Skeletal muscle tissue (tissue), 4 donors: Measurements from ENCODE around the gene SPANXN1. TPM values are rescaled to one million over a fixed set of nuclear protein-coding genes. Genes with fewer than 3 reads are reported as not detected.
"Not testable (repeated sequence)": the region's sequence is repeated elsewhere in the genome, so short reads cannot be mapped to it uniquely, and the experiment has no call there.

Experiments
- H3K27ac ChIP-seq: one replicate; pipeline ENCODE4 v1.7.0; 2013; ENCODE audit warnings: mild to moderate bottlenecking, low read depth, low read length, inconsistent platforms
- H3K27me3 ChIP-seq, 3 donors: one replicate each; pipeline ENCODE4 v1.7.0; 2013; ENCODE audit warnings: low read length in 3 of 3; ENCODE audit not compliant: control insufficient read depth in 3 of 3, insufficient read depth in 3 of 3
- H3K36me3 ChIP-seq, 3 donors: one replicate each; pipeline ENCODE4 v1.7.0; 2013; ENCODE audit warnings: low read length in 3 of 3; ENCODE audit not compliant: control insufficient read depth in 3 of 3, insufficient read depth in 3 of 3
- H3K4me1 ChIP-seq, 3 donors: one replicate each; pipeline ENCODE4 v1.7.0; 2013; ENCODE audit warnings: low read length in 3 of 3, mild to moderate bottlenecking in 3 of 3; ENCODE audit not compliant: control insufficient read depth in 3 of 3, insufficient read depth in 3 of 3
- H3K4me3 ChIP-seq, 3 donors: one replicate each; pipeline ENCODE4 v1.7.0; 2013; ENCODE audit warnings: low read length in 3 of 3
- H3K9ac ChIP-seq, 3 donors: one replicate each; pipeline ENCODE4 v1.7.0; 2013; ENCODE audit warnings: low read length in 3 of 3, mild to moderate bottlenecking in 3 of 3, moderate library complexity in 2 of 3, low read depth in 1 of 3
- H3K9me3 ChIP-seq, 3 donors: one replicate each; pipeline ENCODE4 v1.7.0; 2013; ENCODE audit warnings: low read length in 3 of 3; ENCODE audit not compliant: control insufficient read depth in 3 of 3
- total RNA-seq: library from RNA; depleted of rRNA; stranded (reverse); fragments of >200 nt; gene quantifications from one replicate; pipeline ENCODE4 v1.2.3, GENCODE V29; 2014
- donor health status: Osteomylitis.

The SPANXN1 gene
- total RNA-seq = not detected

- not testable (repeated sequence) for H3K9ac ChIP-seq
Measured at GRCh38 chrX:145247203-145247602, at the start of gene SPANXN1. Gene SPANXN1, plus strand, starts transcription at chrX:145247503. Its CDS starts 84 bp downstream, at chrX:145247587.

GRCh38 chrX:145199078-145199477 lies 48.2 kb upstream of the SPANXN1 start:
- Histone ChIP-seq H3K9ac (no peak overlapping the region), H3K27ac (no peak overlapping the region), H3K36me3 (no peaks in the 10 kb centered on the region), H3K4me1 (no peaks in the 10 kb centered on the region), H3K4me3 (no peak overlapping the region), H3K9me3 (no peaks in the 10 kb centered on the region), H3K27me3 (no peaks in the 10 kb centered on the region)

More at GRCh38 chrX:145247203-145247602, at the start of gene SPANXN1:
- not testable (repeated sequence) for H3K4me3 ChIP-seq, H3K4me1 ChIP-seq, H3K27me3 ChIP-seq, H3K36me3 ChIP-seq, H3K27ac ChIP-seq, H3K9me3 ChIP-seq

- H3K4me3 ChIP-seq = no peak overlapping the region
- no peak overlapping the region for H3K27ac ChIP-seq
- H3K27me3 ChIP-seq = no peaks in the 10 kb centered on the region
- H3K9ac ChIP-seq = no peak overlapping the region
- no peaks in the 10 kb centered on the region for H3K36me3 ChIP-seq
- H3K9me3 ChIP-seq = no peaks in the 10 kb centered on the region
- no peaks in the 10 kb centered on the region for H3K4me1 ChIP-seq
Measured at GRCh38 chrX:145213504-145213903, 33.8 kb upstream of the SPANXN1 start.

- Histone ChIP-seq H3K27ac (no peak overlapping the region), H3K9me3 (no peaks in the 10 kb centered on the region), H3K4me1 (no peaks in the 10 kb centered on the region), H3K4me3 (no peak overlapping the region), H3K36me3 (no peaks in the 10 kb centered on the region), H3K27me3 (no peaks in the 10 kb centered on the region), H3K9ac (no peak overlapping the region)
Measured at GRCh38 chrX:145292218-145292617, 44.9 kb downstream of the SPANXN1 start.
